Umbilical cord (tissue), 2 donors: ENCODE measurements around the gene DUSP28. TPM values are rescaled to one million over a fixed set of nuclear protein-coding genes. Genes with fewer than 3 reads are reported as not detected.
"Not testable (repeated sequence)": the region's sequence is repeated elsewhere in the genome, so short reads cannot be mapped to it uniquely, and the experiment has no call there.

ENCODE experiments used
- DNase-seq: peaks from one replicate; pipeline ENCODE4 v3.0.0-alpha.2; 2015; ENCODE audit warnings: low spot score
- total RNA-seq: library from RNA; depleted of rRNA; stranded (reverse); fragments of >200 nt; gene quantifications from one replicate; pipeline ENCODE4 v1.2.3, GENCODE V29; 2014; ENCODE audit warnings: low replicate concordance; ENCODE audit not compliant: insufficient read depth

Gene DUSP28
- total RNA-seq, 1 donor from 2014 or later: 2.2 TPM

DNA sequence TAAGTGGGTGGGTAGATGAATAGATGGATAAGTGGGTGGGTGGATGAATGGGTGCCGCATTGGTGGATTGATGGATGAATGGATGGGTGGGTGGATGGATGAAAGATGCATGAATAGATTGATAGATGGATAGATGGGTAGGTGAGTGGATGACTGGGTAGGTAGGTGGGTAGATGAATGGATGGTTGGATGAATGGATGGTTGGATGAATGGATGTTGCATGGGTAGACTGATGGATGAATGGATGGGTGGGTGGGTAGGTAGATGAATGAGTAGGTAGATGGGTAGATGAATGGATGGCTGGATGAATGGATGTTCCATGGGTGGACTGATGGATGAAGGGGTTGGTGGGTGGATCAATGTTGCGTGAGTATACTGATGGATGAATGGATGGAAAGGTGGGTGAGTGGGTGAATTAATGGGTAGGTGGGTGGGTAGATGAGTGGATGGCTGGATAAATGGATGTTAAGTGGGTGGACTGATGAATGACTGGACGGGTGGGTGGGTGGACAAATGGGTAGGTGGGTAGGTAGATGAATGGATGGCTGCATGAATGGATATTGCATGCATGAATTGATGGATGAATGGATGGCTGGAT, 32.9 kb upstream of the DUSP28 start:
- no peak for DNase-seq

- DNase-seq: no peak
Observed at GRCh38 chr2:240528406-240529040, 31.6 kb upstream of the DUSP28 start.

- no peak for DNase-seq
Observed at GRCh38 chr2:240529344-240529999, 30.7 kb upstream of the DUSP28 start.

DNA sequence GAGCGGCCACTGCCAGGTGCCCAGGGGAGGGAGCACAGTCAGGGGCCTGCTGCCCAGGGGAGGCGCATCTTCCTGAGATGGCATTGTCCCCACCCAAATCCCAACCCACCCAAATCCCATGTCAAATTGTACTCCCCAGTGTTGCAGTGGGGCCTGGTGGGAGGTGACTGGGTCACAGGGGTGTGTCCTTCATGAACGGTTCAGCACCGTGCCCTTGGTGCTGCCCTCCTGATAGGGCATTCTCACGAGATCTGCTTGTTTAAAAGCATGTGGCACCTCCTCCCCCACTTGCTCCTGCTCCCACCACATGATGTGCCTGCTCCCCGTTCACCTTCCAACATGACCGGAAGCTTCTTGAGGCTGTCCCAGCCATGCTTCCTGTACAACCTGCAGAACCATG, 30.0 kb upstream of the DUSP28 start:
- DNase-seq: no peak

- no peak for DNase-seq
Observed at GRCh38 chr2:240531038-240531437, 29.1 kb upstream of the DUSP28 start.

DNA sequence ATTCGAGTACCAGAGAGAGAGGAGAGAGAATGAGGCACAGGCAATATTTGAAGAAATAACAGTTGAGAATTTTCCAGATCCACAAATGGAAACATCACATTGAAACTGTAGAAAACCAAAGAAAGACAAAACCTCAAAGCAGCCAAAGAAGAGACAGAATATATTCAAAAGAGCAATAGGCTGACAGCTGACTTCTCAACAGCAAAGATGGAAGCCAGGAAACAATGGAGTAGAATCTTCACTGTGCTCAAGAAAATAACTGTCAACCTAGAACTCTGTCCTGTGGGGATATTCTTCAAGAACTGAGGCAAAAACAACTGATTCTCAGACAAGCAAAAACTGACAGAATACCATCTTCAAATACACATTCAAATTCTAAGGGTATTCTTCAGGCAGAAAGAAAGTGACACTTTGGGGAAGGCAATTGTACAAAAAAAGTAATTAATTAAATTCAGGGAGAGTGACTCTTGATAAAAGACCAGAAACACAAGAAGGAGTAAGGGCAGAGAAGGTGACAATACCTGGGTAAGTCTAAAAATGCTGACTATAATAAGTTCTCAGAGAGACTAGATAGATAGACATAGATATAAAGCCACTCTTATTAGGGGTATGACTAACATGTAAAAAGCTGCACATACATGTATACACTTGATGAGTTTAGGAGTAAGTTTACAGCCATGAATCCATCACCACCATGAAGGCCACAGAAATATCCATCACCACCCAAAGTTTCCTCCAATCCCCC, 28.0 kb upstream of the DUSP28 start:
- DNase-seq: no peak

DNA sequence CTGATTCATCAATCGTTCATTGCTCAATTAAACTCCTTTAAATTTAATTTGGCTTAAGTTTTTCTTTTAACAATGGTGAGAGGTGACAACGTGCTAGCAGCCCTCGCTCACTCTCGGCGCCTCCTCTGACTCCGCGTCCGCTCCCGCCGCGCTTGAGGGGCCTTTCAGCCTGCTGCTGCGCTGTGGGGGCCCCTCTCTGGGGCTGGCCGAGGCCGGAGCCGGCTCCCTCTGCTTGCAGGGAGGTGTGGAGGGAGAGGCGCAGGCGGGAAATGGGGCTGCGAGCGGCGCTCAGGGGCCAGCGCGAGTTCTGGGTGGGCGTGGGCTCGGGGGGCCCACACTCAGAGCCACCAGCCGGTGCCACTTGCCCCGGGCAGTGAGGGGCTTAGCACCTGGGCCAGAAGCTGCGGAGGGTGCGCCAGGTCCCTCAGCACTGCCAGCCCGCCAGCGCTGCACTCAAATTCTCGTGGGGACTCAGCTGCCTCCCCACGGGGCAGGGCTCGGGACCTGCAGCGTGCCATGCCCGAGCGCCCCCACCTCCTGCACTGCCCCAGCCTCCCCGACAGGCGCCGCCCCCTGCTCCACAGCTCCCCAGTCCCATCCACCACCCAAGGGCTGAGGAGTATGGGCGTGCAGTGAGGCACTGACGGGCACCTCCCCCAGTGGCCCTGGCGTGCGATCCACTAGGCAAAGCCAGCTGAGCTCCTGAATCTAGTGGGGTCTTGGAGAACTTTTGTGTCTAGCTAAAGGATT, 22.0 kb upstream of the DUSP28 start:
- DNase-seq: no peak

GRCh38 chr2:240539101-240539500, 21.1 kb upstream of the DUSP28 start:
- not testable (repeated sequence) for DNase-seq

GRCh38 chr2:240539906-240540305, 20.3 kb upstream of the DUSP28 start:
- DNase-seq: no peak

GRCh38 chr2:240551288-240551687, 8.9 kb upstream of the DUSP28 start:
- DNase-seq: no peak

- DNase-seq: no peak
Observed at GRCh38 chr2:240551811-240552210, 8.3 kb upstream of the DUSP28 start.

DNA sequence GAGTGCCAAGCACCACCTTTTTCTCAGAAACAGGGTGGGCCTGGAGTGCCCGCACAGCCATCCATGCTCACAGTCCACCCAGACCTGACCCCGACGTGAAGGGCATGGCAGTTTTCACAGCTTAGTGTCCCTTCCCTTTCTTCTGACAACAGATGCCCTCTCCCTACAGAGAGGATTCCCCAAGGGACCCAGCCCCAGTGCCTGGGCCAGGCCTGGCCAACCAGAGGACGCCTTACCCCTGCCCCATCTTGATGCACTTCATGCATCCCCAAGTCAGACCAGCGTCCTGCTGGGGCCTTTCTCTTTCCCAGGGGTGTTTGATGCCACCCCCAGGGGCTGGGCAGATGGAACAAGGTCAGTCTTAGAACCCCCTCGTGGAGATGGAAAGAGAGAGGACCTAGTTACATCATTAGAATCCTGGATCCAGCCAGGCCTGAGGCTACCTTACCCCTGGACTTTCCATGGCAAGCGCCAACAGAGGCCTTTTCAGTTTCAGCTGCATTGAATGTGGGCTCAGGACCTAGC, 6.1 kb upstream of the DUSP28 start:
- no peak for DNase-seq

GRCh38 chr2:240554767-240555493, 5.2 kb upstream of the DUSP28 start:
- DNase-seq: no peak

GRCh38 chr2:240555541-240556250, 4.5 kb upstream of the DUSP28 start:
- no peak for DNase-seq

GRCh38 chr2:240556553-240557100, 3.5 kb upstream of the DUSP28 start:
- DNase-seq: no peak

DNA sequence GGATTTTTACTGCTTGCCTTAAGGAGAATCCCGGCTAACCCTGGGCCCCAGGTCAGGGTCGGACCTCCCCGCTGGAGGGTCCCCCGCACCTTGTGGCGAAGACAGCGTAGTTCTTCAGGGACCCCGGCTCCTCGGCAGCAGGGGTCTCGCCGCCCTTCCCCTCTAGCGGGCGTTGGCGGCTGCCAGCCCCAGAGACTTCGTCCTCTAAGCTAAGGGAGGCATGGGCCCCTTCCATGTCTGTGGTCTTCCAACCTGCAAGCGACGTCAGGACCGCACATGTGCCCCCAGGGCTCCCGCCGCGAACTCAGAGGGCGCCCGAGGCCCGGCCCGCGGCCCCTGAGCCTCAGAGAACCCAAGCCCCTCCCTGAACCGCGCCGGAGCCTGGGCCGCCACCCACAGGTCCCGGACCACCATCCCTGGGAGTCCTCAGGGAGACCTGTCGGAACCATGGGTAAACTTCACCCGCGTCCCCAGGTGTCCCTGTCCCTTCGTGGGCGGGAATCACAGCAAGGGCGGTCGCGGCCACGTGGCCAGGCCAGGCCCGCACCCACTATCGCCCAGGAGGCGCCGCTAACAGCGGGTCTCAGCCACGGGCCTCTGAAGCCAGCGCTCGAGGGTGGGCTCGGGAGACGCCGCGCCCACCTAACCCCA, 2.9 kb upstream of the DUSP28 start:
- DNase-seq: no peak

DNA sequence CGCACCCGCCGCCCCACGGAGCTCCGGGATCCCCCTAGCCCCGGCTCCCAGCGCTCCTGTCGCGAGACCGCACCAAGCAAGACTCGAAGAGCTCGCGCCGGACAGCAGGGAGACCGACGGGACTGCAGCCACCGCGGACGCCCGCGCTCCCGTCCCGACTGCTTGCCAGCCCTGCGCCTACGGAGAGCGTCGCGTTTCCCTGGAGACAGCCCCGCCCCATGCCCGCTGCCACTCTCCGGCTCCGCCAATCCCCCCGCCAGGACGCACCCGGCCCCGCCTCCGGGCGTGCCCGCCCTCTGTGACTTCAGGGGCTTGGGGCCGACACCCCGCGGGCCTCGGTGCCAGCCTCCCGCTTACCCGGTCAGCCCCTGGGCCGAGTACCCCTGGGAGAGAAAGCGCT, 2.3 kb upstream of the DUSP28 start, which contains the start of gene ANKMY1:
Gene ANKMY1, minus strand, starts transcription at position 181 of the 400 bp plus-strand sequence. CDS start 653 bp downstream, outside the sequence.
- DNase-seq: peak; percentile 83

- no peak for DNase-seq
Observed at GRCh38 chr2:240558236-240558761, 1.9 kb upstream of the DUSP28 start.

- no peak for DNase-seq
Observed at GRCh38 chr2:240559286-240559685, 871 bp upstream of the DUSP28 start.
